SJSA1 (cell line): ENCODE results near the gene KLRK1. TPM values are rescaled to one million over a fixed set of nuclear protein-coding genes. Genes with fewer than 3 reads are reported as not detected.
A peak's percentile ranks its signal among the peaks of the same experiment; 100 is the strongest.
"Not testable (repeated sequence)": the region's sequence is repeated elsewhere in the genome, so short reads cannot be mapped to it uniquely, and the experiment has no call there.

Source experiments
- DNase-seq, 2 experiments: peaks; one replicate each; pipeline ENCODE4 v3.0.0-alpha.2; 2015 to 2020; ENCODE audit warnings: low spot score in 2 of 2, low read depth in 1 of 2
- H3K27ac ChIP-seq: fragments of 250-450 bp; sonication (Bioruptor Pico); 2 replicates; pipeline ENCODE4 v1.5.1; 2020; ENCODE audit warnings: mild to moderate bottlenecking, moderate library complexity
- H3K27me3 ChIP-seq: fragments of 250-450 bp; sonication (Bioruptor Pico); replicated peaks from 2 replicates; pipeline ENCODE4 v1.5.1; 2020; ENCODE audit warnings: mild to moderate bottlenecking, moderate library complexity
- H3K36me3 ChIP-seq: fragments of 250-450 bp; sonication (Bioruptor Pico); 2 replicates; pipeline ENCODE4 v1.5.1; 2020; ENCODE audit warnings: mild to moderate bottlenecking
- H3K4me1 ChIP-seq: fragments of 250-450 bp; sonication (Bioruptor Pico); replicated peaks from 2 replicates; pipeline ENCODE4 v1.6.1; 2021; ENCODE audit warnings: mild to moderate bottlenecking
- H3K4me3 ChIP-seq: fragments of 250-450 bp; sonication (Bioruptor Pico); 2 replicates; pipeline ENCODE4 v1.5.1; 2020; ENCODE audit warnings: mild to moderate bottlenecking
- H3K9me3 ChIP-seq: fragments of 250-450 bp; sonication (Bioruptor Pico); replicated peaks from 2 replicates; pipeline ENCODE4 v1.5.1; 2020; ENCODE audit warnings: mild to moderate bottlenecking
- total RNA-seq: library from RNA; depleted of rRNA; stranded (reverse); fragments of >200 nt; shearing (Covaris generic); gene quantifications from 2 replicates; pipeline ENCODE4 v1.2.3, GENCODE V29; 2014

The KLRK1 gene
- total RNA-seq, 1 experiment from 2014 or later, result not detected

DNA sequence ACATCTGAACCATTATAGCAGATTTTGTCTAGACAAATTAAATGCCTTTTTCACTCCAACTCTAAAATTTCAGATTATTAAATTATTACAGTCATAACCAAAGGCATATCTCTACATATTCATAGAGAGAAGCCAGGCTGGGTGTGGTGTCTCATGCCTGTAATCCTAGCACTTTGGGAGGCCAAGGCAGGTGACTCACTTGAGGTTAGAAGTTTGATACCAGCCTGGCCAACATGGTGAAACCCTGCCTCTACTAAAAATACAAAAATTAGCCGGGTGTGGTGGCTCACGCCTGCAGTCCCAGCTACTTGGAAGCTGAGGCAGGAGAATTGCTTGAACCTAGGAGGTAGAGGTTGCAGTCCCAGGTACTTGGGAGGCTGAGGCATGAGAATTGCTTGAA lies 11.1 kb downstream of the KLRK1 start:
- not testable (repeated sequence) for H3K27ac ChIP-seq, H3K27me3 ChIP-seq, H3K9me3 ChIP-seq, H3K4me3 ChIP-seq, DNase-seq, H3K36me3 ChIP-seq, H3K4me1 ChIP-seq

DNA sequence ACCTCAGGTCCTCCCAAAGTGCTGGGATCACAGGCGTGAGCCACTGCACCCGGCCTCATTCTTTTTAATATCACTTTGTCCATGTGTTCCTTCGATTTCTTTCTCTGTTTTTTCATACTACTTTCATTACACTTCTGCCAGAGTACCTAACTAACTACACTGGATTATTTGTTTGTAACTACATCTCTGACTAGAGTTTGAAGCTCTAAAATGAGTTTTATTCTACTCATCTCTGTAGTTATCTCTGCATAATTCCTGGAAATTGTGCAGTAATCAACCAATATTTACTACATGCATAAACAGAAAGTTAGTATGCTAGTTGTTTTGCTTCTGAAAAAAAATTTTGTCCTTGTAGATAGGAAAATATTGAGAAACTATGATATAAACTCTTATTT lies 15.2 kb downstream of the KLRK1 start:
- Histone ChIP-seq H3K27ac (no peak overlapping the region), H3K4me1 (no peaks in the 10 kb centered on the region), H3K36me3 (no peaks in the 10 kb centered on the region), H3K4me3 (no peak overlapping the region), H3K27me3 (no peaks in the 10 kb centered on the region), H3K9me3 (no peaks in the 10 kb centered on the region)
- no peak for DNase-seq

DNA sequence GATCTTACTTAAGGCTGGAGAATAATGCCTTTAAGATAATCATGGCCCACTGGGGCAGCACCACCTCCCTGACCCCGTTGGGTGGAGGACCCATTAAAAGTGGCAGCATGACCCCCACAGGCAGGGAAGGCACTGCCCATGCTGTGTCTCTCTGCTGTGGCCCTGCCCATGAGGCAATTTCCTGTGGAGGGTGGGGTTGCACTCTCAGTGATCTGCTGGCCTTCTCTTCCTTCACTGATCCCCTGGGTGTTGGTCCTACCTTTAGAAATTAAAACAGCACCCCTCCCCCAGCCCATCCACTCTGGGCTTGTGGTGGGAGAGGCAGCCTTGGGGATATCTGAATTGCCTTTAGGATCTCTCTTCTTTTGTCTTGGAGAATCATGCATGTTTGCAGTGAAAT lies 17.3 kb downstream of the KLRK1 start:
- Histone ChIP-seq H3K4me3 (no peak overlapping the region), H3K27ac (no peak overlapping the region), H3K36me3 (no peaks in the 10 kb centered on the region), H3K9me3 (peaks cover 1% of the 10 kb centered on the region), H3K4me1 (no peaks in the 10 kb centered on the region), H3K27me3 (no peaks in the 10 kb centered on the region)
- no peak for DNase-seq

- not testable (repeated sequence) for H3K4me3 ChIP-seq, H3K36me3 ChIP-seq
Observed at GRCh38 chr12:10371893-10372535, 17.8 kb downstream of the KLRK1 start.

GRCh38 chr12:10369557-10370415 lies 20.1 kb downstream of the KLRK1 start:
- H3K36me3 ChIP-seq, result no peaks in the 10 kb centered on the region
- peaks cover 10% of the 10 kb centered on the region for H3K4me1 ChIP-seq
- H3K27me3 ChIP-seq, result no peaks in the 10 kb centered on the region
- peaks cover 3% of the 10 kb centered on the region for H3K9me3 ChIP-seq
- no peak for DNase-seq
- H3K27ac ChIP-seq, result no peak overlapping the region
- H3K4me3 ChIP-seq, result no peak overlapping the region

More at GRCh38 chr12:10371893-10372535, 17.8 kb downstream of the KLRK1 start:
- not testable (repeated sequence) for DNase-seq, H3K27me3 ChIP-seq, H3K4me1 ChIP-seq, H3K27ac ChIP-seq, H3K9me3 ChIP-seq

- Histone ChIP-seq H3K27me3 (no peaks in the 10 kb centered on the region), H3K9me3 (peaks cover 3% of the 10 kb centered on the region), H3K4me1 (peaks cover 19% of the 10 kb centered on the region), H3K4me3 (no peak overlapping the region), H3K36me3 (no peaks in the 10 kb centered on the region), H3K27ac (no peak overlapping the region)
- no peak for DNase-seq
Observed at GRCh38 chr12:10368206-10369171, 21.4 kb downstream of the KLRK1 start.

DNA sequence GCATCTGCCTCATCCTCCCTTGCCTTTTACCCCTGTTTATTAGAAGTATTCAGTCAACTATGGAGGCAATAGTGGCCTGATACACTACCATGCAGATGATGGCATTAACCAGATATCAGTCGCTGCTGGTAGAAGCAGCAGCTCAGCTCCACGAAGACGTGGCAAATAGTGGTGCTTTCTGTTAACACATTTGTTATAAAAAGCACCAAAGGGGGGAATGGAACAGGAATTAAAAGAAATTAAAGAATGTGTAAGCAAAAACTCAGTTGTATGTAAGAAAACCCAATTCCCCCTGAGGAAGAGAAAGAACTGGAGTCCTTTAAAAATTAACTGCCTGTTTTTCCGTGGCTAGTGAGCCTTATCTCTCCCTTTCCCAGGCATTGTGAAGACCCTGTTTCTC lies 22.1 kb downstream of the KLRK1 start:
- H3K27ac ChIP-seq, result not testable (repeated sequence)

DNA sequence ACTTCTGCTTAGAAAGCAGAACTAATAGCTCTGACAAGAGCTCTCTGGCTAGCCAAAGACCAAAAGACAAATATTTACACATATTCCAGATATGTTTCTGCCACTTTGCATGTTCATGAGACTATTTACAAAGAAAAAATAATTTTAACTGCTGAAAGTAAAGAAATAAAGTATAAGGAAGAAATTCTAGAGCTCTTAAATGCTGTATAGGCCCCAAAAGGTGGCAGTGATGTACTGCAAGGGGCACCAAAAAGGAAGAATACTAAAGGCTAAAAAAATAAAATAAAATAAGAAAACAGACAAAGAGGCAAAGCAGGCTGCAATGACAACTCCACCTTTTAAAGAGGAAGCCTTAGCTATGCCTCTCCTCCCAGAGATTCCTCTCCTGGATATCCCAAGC lies 23.0 kb downstream of the KLRK1 start:
- Histone ChIP-seq H3K9me3 (peaks cover 3% of the 10 kb centered on the region), H3K4me1 (peaks cover 35% of the 10 kb centered on the region), H3K36me3 (no peaks in the 10 kb centered on the region), H3K4me3 (no peak overlapping the region), H3K27me3 (no peaks in the 10 kb centered on the region), H3K27ac (no peak overlapping the region)
- DNase-seq, result peak in 1 of 2 experiments; percentile 9

More for the DNA sequence above, 22.1 kb downstream of the KLRK1 start:
- not testable (repeated sequence) for DNase-seq, H3K36me3 ChIP-seq, H3K27me3 ChIP-seq, H3K4me3 ChIP-seq, H3K9me3 ChIP-seq
- H3K4me1 ChIP-seq, result peaks cover 27% of the 10 kb centered on the region

DNA sequence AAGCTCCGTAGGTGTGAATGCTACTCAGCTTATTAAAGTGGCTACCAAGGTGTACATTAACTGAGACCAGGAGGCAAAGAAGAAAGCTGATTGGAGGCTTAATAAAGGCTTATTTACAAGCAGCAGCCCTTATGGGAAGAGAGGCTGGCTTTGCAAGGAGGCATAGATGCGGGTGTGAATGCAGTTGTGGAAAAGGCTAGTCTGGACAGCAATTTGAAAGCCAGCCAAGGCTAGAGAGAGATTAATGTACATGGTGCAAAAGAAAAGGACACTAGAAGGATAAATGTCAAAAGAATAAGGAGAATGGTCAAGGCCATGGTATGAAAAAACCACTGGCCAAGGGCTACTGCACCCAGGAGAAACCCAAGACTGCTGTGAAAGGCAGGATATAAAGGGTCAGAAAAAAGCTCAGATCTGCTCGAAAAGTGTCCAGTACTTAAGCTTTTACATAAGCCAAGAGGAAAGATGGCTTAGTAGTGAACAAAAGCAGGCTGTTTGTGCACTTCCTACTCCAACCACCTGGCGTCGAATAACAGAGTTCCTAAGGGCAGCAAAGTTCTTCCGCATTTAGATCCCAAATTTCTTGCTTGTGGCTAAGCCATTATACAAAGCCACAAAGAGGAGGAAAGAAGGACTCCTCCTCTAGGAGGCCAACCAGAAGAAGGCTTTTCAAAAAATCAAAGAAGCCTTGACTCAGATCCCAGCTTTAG lies 24.0 kb downstream of the KLRK1 start:
- Histone ChIP-seq H3K27me3 (no peaks in the 10 kb centered on the region), H3K4me3 (peak overlapping the region; percentile 42), H3K36me3 (no peaks in the 10 kb centered on the region), H3K9me3 (peaks cover 3% of the 10 kb centered on the region), H3K27ac (peak overlapping the region; percentile 81), H3K4me1 (peaks cover 40% of the 10 kb centered on the region)
- DNase-seq, result peak in 1 of 2 experiments; percentile 35

DNA sequence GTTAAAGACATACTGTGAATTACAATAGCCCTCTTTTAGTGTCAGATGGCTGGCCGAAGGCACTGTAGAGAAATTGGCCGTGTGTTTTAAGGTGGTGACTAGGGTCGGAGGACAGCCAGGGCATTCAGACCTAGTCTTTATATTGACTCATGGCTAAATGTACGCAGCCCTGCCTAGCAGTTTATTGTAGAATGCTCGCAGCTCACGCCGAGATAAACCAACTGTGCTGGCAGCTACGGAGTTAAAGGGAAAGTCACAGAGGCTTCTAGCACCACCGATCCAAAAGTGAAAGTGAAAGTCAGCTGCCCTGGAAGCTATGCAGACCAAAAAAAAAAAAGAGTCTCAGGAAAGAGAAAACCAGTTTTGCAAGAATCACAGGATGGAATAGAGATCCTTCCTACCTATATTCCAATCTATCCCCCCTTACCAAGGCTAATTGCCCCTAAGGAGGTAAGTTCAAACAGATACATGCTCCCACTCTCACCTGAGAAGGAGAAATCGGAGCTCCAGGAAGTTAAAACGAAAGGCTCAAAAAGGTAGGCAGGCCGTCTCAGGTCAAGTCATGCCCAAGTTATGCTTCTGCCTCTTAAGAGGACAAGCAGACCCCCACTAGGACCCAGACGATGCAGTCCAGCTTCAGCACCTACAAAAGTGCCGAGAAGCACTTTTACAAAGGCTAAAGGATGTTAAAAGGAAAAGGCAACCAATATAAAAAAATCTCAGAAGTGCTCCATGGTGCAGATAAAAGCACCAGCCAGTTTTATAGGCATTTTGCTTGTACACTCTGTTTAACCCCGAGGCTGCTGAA lies 24.8 kb downstream of the KLRK1 start:
- H3K27me3 ChIP-seq, result no peaks in the 10 kb centered on the region
- peaks cover 40% of the 10 kb centered on the region for H3K4me1 ChIP-seq
- peak overlapping the region; percentile 42 for H3K4me3 ChIP-seq
- DNase-seq, result peak; percentile 72 to 81
- peaks cover 3% of the 10 kb centered on the region for H3K9me3 ChIP-seq
- H3K27ac ChIP-seq, result peak overlapping the region; percentile 81
- no peaks in the 10 kb centered on the region for H3K36me3 ChIP-seq

GRCh38 chr12:10363914-10364814 lies 25.7 kb downstream of the KLRK1 start:
- peak; percentile 53 to 85 for DNase-seq
- Histone ChIP-seq H3K27ac (peak overlapping the region; percentile 81), H3K4me3 (peak overlapping the region; percentile 42), H3K9me3 (peaks cover 3% of the 10 kb centered on the region), H3K4me1 (peaks cover 40% of the 10 kb centered on the region), H3K27me3 (no peaks in the 10 kb centered on the region), H3K36me3 (no peaks in the 10 kb centered on the region)

DNA sequence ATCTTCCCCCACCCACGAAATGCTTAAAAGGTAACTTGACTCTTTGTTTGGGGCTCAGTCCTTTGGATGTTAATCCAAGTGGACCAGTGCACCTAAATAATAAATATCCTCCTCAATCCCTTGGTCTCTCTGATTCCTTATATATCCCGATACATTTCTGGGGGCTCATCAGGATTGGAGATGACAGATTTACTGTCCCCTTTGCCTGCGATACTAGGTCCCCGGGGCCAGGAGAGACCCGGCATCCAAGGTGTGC lies 26.3 kb downstream of the KLRK1 start:
- peak overlapping the region; percentile 42 for H3K4me3 ChIP-seq

More for the DNA sequence above, 26.3 kb downstream of the KLRK1 start:
- H3K9me3 ChIP-seq, result peaks cover 3% of the 10 kb centered on the region
- H3K27ac ChIP-seq, result peak overlapping the region; percentile 81
- no peaks in the 10 kb centered on the region for H3K36me3 ChIP-seq
- no peak for DNase-seq
- peaks cover 40% of the 10 kb centered on the region for H3K4me1 ChIP-seq
- no peaks in the 10 kb centered on the region for H3K27me3 ChIP-seq
